Aorta (tissue), 5 donors: ENCODE results near the gene IQGAP3. TPM values are rescaled to one million over a fixed set of nuclear protein-coding genes. Genes with fewer than 3 reads are reported as not detected.
A peak's percentile ranks its signal among the peaks of the same experiment; 100 is the strongest.
"Not testable (repeated sequence)": the region's sequence is repeated elsewhere in the genome, so short reads cannot be mapped to it uniquely, and the experiment has no call there.

Experiments used
- ATAC-seq: fragments of 200-7000 bp; cut with Tn5 transposase; one replicate; pipeline ENCODE4 v1.9.1; 2022; ENCODE audit warnings: moderate library complexity; ENCODE audit not compliant: low FRiP score
- DNase-seq, 2 donors: peaks; one replicate each; pipeline ENCODE4 v3.0.0-alpha.2; 2020
- H3K27ac ChIP-seq, 2 donors: one replicate each; pipeline ENCODE4 v1.5.1; 2013; ENCODE audit warnings: low read length in 2 of 2, mild to moderate bottlenecking in 2 of 2, moderate library complexity in 2 of 2, control low read depth in 1 of 2, inconsistent platforms in 1 of 2, low read depth in 1 of 2
- H3K27me3 ChIP-seq, 2 donors: one replicate each; pipeline ENCODE4 v1.6.1; 2013; ENCODE audit warnings: control low read depth in 1 of 2, low read length in 1 of 2, mild to moderate bottlenecking in 1 of 2, moderate library complexity in 1 of 2; ENCODE audit not compliant: insufficient read depth in 2 of 2, control insufficient read depth in 1 of 2
- H3K36me3 ChIP-seq, 2 donors: one replicate each; pipeline ENCODE4 v1.6.1; 2013; ENCODE audit warnings: control low read depth in 1 of 2, low read length in 1 of 2, mild to moderate bottlenecking in 1 of 2; ENCODE audit not compliant: insufficient read depth in 2 of 2, control insufficient read depth in 1 of 2
- H3K4me1 ChIP-seq, 2 donors: one replicate each; pipeline ENCODE4 v1.6.1; 2013; ENCODE audit warnings: low read length in 2 of 2, control low read depth in 1 of 2, mild to moderate bottlenecking in 1 of 2, moderate library complexity in 1 of 2; ENCODE audit not compliant: insufficient read depth in 2 of 2, control insufficient read depth in 1 of 2
- H3K4me3 ChIP-seq, 2 donors: one replicate each; pipeline ENCODE4 v1.5.1; 2013; ENCODE audit warnings: low read length in 2 of 2, control low read depth in 1 of 2, mild to moderate bottlenecking in 1 of 2
- H3K9me3 ChIP-seq: one replicate; pipeline ENCODE4 v1.6.1; 2013; ENCODE audit warnings: mild to moderate bottlenecking, low read length; ENCODE audit not compliant: control insufficient read depth
- WGBS, 2 donors: extraction: QIAGEN DNeasy Blood & Tissue Kit; methylation state at CpG; one replicate each; pipeline ENCODE4 v1.1.7; 2013; 5-methylcytosine and 5-hydroxymethylcytosine counted together
- intact Hi-C, 2 donors: fragments of 100-400 bp; cut with DNase I; formaldehyde crosslinking; loops; one replicate each; pipeline versions ENCODE4 v1.14.2 to v1.15.0; 2022
- long read RNA-seq, 2 donors: library from polyadenylated mRNA; unstranded; transcript quantifications; one replicate each; pipeline ENCODE4 v2.0.0, GENCODE V29; 2020 to 2021
- polyA plus RNA-seq, 2 donors: library from polyadenylated mRNA; stranded (reverse); fragments of 200-250 nt; gene quantifications; one replicate each; pipeline ENCODE4 v1.2.3, GENCODE V29; 2013
- total RNA-seq, 2 donors: library from RNA; stranded (reverse); fragmentation: NEBNext Ultra II Directional; extraction: Animal tissue kit (Norgen Biotek cat#: 25700); gene quantifications; one replicate each; pipeline ENCODE4 v1.2.1, GENCODE V29; 2021
- donor health status: healthy with polysubstance abuse.
- donor health status: Bipolar disorder and iron deficiency.
- donor health status: DM: no; HTN: no; CAD: no.
- donor health status: DM: no; HTN: no; CAD: no.
- donor health status: DM: yes; HTN: yes; CAD: no.

The IQGAP3 gene, protein sequence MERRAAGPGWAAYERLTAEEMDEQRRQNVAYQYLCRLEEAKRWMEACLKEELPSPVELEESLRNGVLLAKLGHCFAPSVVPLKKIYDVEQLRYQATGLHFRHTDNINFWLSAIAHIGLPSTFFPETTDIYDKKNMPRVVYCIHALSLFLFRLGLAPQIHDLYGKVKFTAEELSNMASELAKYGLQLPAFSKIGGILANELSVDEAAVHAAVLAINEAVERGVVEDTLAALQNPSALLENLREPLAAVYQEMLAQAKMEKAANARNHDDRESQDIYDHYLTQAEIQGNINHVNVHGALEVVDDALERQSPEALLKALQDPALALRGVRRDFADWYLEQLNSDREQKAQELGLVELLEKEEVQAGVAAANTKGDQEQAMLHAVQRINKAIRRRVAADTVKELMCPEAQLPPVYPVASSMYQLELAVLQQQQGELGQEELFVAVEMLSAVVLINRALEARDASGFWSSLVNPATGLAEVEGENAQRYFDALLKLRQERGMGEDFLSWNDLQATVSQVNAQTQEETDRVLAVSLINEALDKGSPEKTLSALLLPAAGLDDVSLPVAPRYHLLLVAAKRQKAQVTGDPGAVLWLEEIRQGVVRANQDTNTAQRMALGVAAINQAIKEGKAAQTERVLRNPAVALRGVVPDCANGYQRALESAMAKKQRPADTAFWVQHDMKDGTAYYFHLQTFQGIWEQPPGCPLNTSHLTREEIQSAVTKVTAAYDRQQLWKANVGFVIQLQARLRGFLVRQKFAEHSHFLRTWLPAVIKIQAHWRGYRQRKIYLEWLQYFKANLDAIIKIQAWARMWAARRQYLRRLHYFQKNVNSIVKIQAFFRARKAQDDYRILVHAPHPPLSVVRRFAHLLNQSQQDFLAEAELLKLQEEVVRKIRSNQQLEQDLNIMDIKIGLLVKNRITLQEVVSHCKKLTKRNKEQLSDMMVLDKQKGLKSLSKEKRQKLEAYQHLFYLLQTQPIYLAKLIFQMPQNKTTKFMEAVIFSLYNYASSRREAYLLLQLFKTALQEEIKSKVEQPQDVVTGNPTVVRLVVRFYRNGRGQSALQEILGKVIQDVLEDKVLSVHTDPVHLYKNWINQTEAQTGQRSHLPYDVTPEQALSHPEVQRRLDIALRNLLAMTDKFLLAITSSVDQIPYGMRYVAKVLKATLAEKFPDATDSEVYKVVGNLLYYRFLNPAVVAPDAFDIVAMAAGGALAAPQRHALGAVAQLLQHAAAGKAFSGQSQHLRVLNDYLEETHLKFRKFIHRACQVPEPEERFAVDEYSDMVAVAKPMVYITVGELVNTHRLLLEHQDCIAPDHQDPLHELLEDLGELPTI (N-terminal part only)
- total RNA-seq (1 to 10 TPM in 1 of 2 donors, under 1 TPM in 1; 0.58 to 2.3 TPM), polyA plus RNA-seq (under 1 TPM; 0.10 to 0.38 TPM)
- long read RNA-seq, donor 1 = 0 reads
- long read RNA-seq, donor 2, partial matches to known transcripts = 1 of 1 reads
- long read RNA-seq, donor 2, other reads (novel, unspliced or antisense) = 0 of 1 reads

DNA sequence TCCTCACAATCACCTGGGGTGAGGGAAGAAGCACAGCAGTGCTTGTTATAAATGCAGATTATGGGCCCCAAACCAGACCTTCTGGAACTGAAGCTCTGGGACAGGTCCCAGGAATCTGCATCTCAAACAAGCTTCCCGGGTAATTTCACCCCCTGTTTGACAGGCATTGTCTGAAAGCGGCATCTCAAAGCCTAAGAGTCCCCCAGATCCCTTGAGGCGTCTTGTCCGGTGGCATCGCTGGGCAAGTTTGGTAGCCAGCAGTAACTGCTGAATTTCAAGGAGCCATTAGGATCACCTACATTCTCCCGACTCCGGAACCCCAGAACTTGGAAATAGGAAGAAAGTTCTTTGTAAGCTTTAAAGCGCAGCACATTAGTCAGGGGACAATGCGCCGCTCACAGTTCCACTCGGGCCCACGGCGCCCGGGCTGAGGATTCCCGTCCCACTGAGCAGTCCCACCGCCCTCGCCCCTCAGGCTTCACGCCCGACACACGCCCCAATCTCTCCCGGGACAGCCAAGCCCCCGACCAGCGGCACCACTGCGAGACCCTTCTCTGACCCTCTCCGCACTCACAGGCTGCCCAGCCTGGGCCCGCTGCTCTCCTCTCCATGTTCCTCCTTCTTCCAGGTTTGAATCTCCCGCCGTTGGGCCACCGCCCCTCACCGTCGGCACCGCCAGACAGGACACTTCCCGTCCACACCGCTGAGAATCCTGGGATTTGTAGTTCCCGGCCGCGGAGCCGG, at the start of gene IQGAP3:
TSS of gene IQGAP3 (minus strand) at position 647 of the 744 bp plus-strand sequence. CDS start at position 611, 36 bp downstream.
- no peaks in the 10 kb centered on the region for H3K36me3 ChIP-seq
- WGBS, 2 donors = 1% methylated on average over 37 to 38 of the region's 38 CpGs
- ATAC-seq (peak; percentile 92), DNase-seq (peak; percentile 92 to 94)
- no peak within 1 kb of the TSS for H3K27ac ChIP-seq
- H3K9me3 ChIP-seq = no peaks in the 10 kb centered on the region
- no peak within 1 kb of the TSS for H3K4me3 ChIP-seq
- intact Hi-C loops = no loop called here
- no peaks in the 10 kb centered on the region for H3K4me1 ChIP-seq
- no peaks in the 10 kb centered on the region for H3K27me3 ChIP-seq

DNA sequence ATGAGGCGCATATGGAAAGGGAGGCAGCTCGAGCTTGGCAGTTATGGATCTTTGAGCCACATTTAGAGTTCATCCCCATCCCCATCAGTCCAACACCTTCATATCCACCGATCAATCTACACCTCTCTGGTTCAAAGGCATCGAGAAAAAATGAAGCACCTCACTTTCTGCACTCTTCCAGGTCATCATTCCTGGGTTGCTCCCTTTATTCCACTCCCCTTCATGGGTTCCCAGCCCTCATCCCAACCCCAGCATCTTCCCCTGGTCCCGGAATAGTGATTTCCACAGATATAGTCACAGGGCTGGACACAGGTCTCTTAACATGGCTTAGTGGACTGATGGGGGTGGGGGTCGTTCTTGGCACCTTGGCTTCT, 47.2 kb upstream of the IQGAP3 start:
- ATAC-seq (no peak), DNase-seq (peak in 1 of 2 donors; percentile 16)
- H3K4me1 ChIP-seq = no peaks in the 10 kb centered on the region
- H3K27me3 ChIP-seq = peaks cover 0 to 1% of the 10 kb centered on the region in 2 donors
- H3K9me3 ChIP-seq = no peaks in the 10 kb centered on the region
- intact Hi-C loops = loop anchor here in 1 of 2 donors (10.0 kb wide), 1 partner anchor 235 kb away; no protein-coding TSS in a partner anchor
- H3K27ac ChIP-seq = no peak overlapping the region
- H3K36me3 ChIP-seq = no peaks in the 10 kb centered on the region
- 23 to 29% methylated on average over 6 of the region's 6 CpGs for WGBS, 2 donors
- H3K4me3 ChIP-seq = no peak overlapping the region

DNA sequence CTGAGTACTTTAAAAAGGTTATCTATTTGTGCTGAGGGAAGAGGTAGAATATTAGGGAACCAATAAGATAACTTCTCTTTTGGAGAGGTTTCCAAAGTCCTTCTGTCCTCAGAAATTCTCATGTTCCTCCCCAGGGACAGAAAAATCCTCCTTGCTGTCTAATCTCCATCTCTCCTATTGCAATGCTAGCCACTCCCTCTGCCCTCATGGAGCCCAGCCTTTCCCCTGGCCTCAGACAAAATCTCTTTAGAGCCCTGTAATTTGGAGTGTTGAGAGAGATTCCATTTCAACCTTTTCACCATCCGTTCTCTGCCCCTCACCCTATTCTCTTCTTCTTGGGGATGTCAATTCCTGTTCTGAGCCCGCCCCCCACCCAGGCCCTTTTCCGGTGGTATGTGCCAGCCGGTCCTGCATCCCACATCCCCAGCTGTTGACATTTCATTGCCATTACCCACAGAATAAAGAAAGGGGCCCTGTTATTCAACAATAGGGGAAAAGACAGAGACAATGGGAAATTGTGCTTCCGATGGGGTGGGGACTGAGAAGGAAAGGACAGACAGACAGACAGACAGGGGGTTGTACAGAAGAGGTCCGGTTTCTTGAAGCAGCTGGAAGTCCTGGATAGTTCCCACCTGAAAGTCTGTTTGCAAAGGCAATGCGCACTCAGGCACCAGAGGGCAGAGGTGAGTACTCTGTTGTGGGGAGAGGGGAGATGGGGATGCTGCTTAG, 46.7 kb upstream of the IQGAP3 start, which contains the start of gene HAPLN2:
TSS of gene HAPLN2 (plus strand) at position 563 of the 729 bp plus-strand sequence. CDS start 4,076 bp downstream, outside the sequence.
- intact Hi-C loops = loop anchor here in 1 of 2 donors (10.0 kb wide), 1 partner anchor 234 kb away; no protein-coding TSS in a partner anchor
- Histone ChIP-seq H3K9me3 (no peaks in the 10 kb centered on the region), H3K27me3 (peaks cover 0 to 1% of the 10 kb centered on the region in 2 donors), H3K36me3 (no peaks in the 10 kb centered on the region), H3K27ac (no peak within 1 kb of the TSS), H3K4me1 (no peaks in the 10 kb centered on the region), H3K4me3 (no peak within 1 kb of the TSS)
- 15 to 19% methylated on average over 7 of the region's 7 CpGs for WGBS, 2 donors
- ATAC-seq (no peak), DNase-seq (no peak)

DNA sequence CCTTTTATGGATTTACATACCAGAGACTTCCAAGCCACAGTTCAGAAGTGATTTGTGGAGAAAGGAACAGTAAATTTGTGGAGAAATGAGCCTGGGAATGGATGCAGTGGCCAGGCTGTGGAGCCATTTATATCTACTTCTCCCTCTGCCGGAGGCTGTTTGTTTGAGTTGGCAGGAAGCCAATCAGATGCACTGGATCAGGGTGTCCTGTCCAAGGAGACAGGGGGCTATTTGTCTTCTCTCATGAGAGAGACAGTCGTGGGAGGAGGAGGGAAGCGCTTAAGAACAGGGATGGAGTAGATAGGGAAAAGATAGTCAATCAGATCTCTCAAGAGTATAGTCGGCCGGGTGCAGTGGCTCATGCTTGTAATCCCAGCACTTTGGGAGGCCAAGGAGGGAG, 44.1 kb upstream of the IQGAP3 start:
- Histone ChIP-seq H3K4me1 (no peaks in the 10 kb centered on the region), H3K9me3 (no peaks in the 10 kb centered on the region), H3K27me3 (peaks cover 0 to 1% of the 10 kb centered on the region in 2 donors), H3K36me3 (no peaks in the 10 kb centered on the region), H3K4me3 (no peak overlapping the region), H3K27ac (no peak overlapping the region)
- ATAC-seq = peak; percentile 58
- intact Hi-C loops = loop anchor here in 1 of 2 donors (10.0 kb wide), 1 partner anchor 232 kb away; no protein-coding TSS in a partner anchor
- DNase-seq = peak in 1 of 2 donors; percentile 53
- WGBS, 2 donors = 7 to 11% methylated on average over 5 of the region's 5 CpGs

DNA sequence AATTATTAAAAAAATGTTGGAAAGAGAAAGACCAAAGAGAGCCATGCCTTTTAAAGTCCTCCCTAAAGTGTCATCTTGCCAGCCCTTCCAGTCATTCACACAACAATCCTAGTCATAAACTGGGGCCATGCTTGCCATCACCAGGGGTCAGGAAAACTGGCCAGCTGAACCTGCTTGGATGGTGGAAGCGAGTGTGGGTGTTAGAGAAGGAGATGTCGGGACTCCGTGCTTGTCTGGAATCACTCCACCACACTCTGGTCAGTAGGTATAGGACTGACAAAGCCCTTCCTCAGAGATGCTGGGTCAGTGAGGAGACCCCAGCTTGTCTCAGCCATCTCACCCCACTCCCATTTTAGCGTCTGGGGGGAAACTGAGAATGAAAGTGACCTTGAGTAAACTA, 43.6 kb upstream of the IQGAP3 start:
- Histone ChIP-seq H3K27me3 (peaks cover 0 to 1% of the 10 kb centered on the region in 2 donors), H3K36me3 (no peaks in the 10 kb centered on the region), H3K9me3 (no peaks in the 10 kb centered on the region), H3K27ac (no peak overlapping the region), H3K4me3 (no peak overlapping the region), H3K4me1 (no peaks in the 10 kb centered on the region)
- 25 to 29% methylated on average over 4 of the region's 4 CpGs for WGBS, 2 donors
- intact Hi-C loops = loop anchor here in 1 of 2 donors (10.0 kb wide), 1 partner anchor 231 kb away; no protein-coding TSS in a partner anchor
- peak in 1 of 2 donors; percentile 46 for DNase-seq
- peak; percentile 45 for ATAC-seq

DNA sequence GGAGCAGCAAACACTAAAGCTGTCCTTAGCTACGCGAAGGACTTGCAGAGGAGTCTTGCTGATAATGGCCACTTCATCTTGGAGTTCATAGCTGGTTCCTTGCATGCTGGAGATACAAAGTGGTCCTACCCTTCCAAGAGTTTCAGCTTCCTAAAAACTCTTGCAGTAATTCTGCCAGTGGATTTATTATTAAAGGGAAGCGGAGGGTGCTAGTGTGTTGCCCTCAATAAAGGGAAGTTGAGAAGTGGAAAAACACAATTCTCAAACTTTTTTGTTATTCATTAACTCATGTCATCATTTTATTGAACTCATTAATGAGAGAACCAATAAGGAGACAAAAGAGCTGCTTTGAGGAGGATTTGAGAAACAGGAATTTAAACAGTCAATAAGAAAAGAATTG, 40.3 kb upstream of the IQGAP3 start:
- Histone ChIP-seq H3K27ac (no peak overlapping the region), H3K9me3 (no peaks in the 10 kb centered on the region), H3K27me3 (no peaks in the 10 kb centered on the region), H3K4me1 (no peaks in the 10 kb centered on the region), H3K36me3 (no peaks in the 10 kb centered on the region), H3K4me3 (no peak overlapping the region)
- intact Hi-C loops = loop anchor here in 1 of 2 donors (10.0 kb wide), 1 partner anchor 228 kb away; no protein-coding TSS in a partner anchor
- ATAC-seq (no peak), DNase-seq (no peak)
- WGBS, 2 donors = 73 to 76% methylated on average over 3 of the region's 3 CpGs

DNA sequence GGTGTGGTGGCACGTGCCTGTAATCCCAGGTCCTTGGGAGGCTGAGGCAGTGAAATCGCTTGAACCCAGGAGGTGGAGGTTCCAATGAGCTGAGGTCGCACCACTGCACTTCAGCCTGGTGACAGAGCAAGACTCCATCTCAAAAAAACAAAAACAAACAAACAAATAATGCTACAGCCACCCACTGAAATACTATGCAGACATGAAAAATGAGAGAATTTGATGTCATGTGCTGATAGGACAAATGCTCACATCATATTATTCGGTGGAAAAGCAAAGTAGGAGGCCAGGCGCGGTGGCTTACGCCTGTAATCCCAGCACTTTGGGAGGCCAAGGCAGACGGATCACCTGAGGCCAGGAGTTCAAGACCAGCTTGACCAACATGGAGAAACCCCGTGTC, 37.7 kb upstream of the IQGAP3 start:
- not testable (repeated sequence) for H3K27me3 ChIP-seq, H3K36me3 ChIP-seq, H3K27ac ChIP-seq, H3K9me3 ChIP-seq, ATAC-seq, H3K4me1 ChIP-seq, H3K4me3 ChIP-seq
- intact Hi-C loops = loop anchor here in 1 of 2 donors (10.0 kb wide), 1 partner anchor 225 kb away; no protein-coding TSS in a partner anchor
- DNase-seq = peak in 1 of 2 donors; percentile 20
- WGBS, 2 donors = 89 to 91% methylated on average over 9 of the region's 9 CpGs
